GM23248 (cell line): ENCODE measurements around the gene RGCC.

ENCODE experiments used
- EZH2 ChIP-seq: fragments of 200-600 bp; sonication (generic); IDR thresholded peaks from 2 replicates; pipeline ENCODE4 v1.6.1; 2018; ENCODE audit warnings: antibody characterized with exemption, mild to moderate bottlenecking; ENCODE audit not compliant: insufficient read depth, poor library complexity, severe bottlenecking
- EZH2phosphoT487 ChIP-seq: fragments of 200-600 bp; sonication (generic); IDR thresholded peaks from 2 replicates; pipeline ENCODE4 v1.6.1; 2018; ENCODE audit warnings: antibody characterized with exemption, moderate library complexity, mild to moderate bottlenecking, low read depth; ENCODE audit not compliant: insufficient read depth

DNA sequence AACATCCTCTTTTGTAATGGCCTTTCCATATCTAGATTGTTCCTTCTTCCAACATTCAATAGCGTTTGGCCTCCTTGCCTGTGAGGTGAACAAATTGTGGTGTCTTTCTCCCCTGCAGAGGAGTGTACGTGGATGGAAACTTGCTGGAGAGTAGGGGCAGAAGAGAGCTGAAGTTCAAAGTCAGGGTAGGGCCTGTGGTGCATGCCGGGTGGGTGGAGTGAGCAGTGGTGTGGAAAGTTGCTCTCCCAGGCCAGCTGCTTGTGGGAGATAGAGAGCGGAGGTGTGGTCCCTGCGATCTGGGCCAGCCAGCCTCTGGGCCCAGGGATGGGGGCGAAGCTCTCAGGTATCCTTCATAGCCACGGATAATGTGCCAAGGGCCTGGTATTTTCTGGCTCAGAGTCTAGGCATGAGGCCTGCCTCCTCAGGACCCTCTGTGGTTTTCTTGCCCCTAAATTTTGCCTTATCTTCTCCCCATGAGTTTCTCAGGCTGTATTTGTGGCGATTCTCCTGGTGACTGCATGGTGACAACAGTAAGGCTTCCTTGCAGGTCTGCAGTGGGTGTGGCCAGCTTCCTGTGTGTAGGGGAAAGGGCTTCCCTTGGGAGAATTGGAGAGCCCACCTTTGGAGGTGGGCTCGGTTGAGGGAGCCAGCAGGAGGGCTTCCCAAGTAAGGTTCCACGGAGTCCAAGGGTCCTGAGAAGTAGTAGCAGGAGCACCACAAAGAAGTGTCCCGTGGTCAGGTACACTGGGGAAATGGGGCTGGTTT, 6.7 kb downstream of the RGCC start:
- TF ChIP-seq EZH2 (no peak), EZH2phosphoT487 (no peak)
